Raji (cell line): ENCODE data around the gene POLG.

Experiments used
- POLR2A ChIP-seq: IDR thresholded peaks from 2 replicates; pipeline ENCODE4 v1.6.1; 2011; ENCODE audit warnings: low read depth, low read length, control low read depth; ENCODE audit not compliant: insufficient read depth

POLG gene

DNA sequence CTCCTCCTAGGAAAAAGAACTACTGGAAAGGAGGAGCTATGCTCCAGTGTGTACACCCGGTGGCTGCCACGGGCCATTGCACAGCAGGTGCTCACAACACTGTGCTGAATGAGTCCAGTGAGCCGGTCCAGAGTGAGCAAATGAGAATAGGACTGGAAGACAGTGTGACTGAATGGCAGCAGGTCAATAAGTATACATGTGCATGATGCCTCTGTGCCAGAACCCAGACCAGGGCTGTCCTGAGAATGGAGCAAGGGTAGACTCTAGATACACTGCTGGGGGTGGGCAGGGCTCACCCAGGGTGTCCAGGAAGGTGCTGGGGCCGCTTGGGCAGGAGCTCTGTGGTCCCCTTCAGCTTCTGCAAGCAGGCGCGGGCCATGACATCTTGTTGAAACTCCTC is 8.3 kb downstream of the POLG start:
- TF ChIP-seq POLR2A, result no peak

DNA sequence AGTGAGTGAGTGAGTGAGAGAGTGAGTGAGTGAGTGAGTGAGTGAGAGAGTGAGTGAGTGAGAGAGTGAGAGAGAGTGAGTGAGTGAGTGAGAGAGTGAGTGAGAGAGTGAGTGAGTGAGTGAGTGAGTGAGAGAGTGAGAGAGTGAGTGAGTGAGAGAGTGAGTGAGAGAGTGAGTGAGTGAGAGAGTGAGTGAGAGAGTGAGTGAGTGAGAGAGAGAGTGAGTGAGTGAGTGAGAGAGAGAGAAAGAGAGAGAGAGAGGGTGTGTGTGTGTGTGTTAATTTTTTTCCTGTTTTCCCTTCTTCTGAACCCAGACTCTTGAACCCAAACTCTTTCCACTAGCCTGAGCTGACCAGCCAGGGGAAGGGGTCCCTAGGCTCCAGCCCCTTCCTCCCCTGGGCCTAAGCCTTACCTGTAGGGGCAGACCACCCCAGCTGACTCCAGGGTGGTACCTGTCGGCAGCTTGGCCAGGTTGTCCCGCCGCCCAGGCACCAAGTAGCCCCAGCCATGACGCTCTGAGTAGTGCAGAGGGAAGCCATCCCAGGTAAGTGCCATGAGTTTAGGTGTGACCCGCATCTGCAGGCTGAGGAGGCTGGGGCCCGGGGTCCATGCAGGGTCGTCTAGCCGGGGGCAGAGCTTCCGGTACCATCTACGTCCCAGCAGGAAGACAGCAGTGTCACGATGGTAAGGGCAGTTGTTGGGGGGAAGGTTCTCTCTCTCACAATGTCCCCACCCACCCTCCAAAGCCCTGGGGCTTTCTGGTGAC is 9.4 kb downstream of the POLG start:
- TF ChIP-seq POLR2A, result no peak

- no peak for TF ChIP-seq POLR2A
Measured at GRCh38 chr15:89323825-89324224, 10.8 kb downstream of the POLG start.

GRCh38 chr15:89322822-89323221 is 11.8 kb downstream of the POLG start:
- no peak for TF ChIP-seq POLR2A

GRCh38 chr15:89321521-89322410 is 12.9 kb downstream of the POLG start:
- TF ChIP-seq POLR2A, result no peak

GRCh38 chr15:89320200-89320599 is 14.4 kb downstream of the POLG start:
- no peak for TF ChIP-seq POLR2A

DNA sequence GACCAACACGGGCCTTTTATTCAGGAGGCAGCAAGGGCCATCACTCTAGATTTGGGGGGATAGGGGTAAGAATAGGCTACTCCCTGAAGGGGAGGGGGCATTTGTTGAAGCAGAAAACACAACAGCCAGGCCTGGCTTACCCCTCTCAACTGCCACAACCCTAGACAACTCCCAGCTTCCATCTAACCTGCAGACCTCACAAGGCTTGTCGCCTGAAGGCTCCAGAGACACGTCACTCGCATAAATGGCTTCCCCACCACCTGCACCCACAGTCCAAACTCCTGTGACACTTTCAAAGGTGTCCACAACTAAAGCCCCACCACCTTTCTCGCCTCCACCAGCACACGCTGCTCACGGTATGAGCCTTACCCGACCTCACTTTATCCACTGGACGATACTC is 14.9 kb downstream of the POLG start:
- TF ChIP-seq POLR2A, result no peak

GRCh38 chr15:89317186-89317720 is 17.4 kb downstream of the POLG start:
- TF ChIP-seq POLR2A, result no peak

DNA sequence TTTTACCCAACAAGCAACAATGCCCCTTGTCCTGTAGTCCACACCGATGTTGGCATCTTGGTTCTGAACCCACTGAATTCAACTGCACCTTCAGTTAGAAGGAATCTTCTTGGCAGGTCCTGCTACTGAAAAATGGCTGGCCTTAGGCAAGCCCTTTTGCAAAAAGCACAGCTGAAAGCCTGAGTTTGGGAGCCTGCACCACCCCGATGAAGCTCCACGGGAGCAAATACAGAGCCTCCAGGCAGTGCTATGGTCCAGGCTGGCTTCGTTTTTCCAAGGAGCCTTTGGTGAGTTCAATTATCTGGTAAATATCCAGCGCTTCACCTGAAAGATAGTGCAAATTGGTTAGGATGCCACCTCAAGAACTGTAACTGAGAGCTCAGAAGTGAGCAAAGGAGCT is 18.1 kb downstream of the POLG start:
- no peak for TF ChIP-seq POLR2A

GRCh38 chr15:89315375-89315929 is 19.2 kb downstream of the POLG start:
- TF ChIP-seq POLR2A, result no peak

DNA sequence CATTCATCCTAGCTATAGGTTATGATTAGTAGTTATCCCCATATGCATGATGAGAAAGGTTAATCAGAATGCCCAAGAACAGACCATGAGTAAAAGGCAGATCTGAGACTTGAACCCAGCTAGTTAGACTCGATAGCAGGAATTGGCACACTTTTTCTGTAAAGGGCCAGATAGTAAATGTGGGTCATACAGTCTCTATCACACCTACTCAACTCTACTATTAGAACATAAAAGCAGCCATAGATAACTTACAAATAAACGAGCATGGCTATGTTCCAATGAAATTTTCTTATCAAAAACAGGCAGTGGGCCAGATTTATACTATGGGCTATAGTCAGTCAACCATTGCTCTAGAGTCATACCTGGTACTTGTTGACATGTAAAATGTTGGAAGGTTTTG is 24.6 kb downstream of the POLG start:
- no peak for TF ChIP-seq POLR2A

- TF ChIP-seq POLR2A, result no peak
Measured at GRCh38 chr15:89308236-89308635, 26.4 kb downstream of the POLG start.

DNA sequence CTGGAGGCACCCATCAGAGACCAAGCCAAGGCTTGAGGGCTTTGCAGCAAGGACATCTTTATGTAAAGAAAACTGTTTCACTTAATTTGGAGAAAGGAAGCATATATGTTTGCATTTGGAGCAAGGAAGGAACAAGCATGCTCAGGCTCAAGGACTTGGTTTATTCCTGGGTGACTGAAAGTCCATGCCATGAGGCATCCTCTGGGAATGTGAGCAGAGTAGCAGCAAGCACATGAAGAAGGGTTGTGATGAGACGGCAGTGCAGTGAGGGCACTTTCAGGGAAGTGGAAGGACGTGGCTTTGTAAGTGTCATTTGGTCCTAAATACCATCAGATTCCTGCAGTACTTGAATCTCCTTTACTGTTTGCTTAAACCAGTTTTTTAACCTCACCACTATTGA is 26.8 kb downstream of the POLG start:
- TF ChIP-seq POLR2A, result no peak

DNA sequence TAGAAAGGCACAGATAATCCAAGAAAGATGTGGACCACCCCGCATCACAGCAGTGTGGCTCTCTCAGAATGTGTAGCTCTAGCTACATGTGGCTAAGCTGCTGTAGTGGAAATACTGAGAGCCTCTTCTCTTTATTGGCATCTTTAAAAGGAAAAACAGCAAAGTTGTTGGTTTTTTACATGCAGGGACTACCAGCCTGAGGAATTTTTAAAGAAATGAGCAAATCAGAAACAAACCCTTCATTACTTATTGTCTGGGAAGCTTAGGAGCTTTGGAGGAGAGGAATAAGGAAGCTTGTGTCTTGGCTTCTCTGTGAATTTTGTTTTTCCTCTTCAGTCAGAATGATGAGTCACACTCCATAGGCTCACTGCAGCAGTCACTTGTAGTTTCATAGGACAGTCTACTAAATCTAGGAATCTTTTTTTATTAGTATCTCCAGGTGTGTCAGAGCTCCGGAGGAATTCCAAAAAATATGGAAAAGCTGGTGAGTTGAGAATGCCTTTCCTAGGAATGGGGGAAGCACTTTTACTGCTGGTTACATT is 27.5 kb downstream of the POLG start:
- no peak for TF ChIP-seq POLR2A

- no peak for TF ChIP-seq POLR2A
Measured at GRCh38 chr15:89305395-89305794, 29.2 kb downstream of the POLG start.
